HEK293 (cell line): ENCODE results near the gene C6orf136.

Source experiments
- BCL11B ChIP-seq: fragments of 450-650 bp; formaldehyde crosslinking; IDR thresholded peaks from 2 replicates; pipeline ENCODE4 v1.5.1; 2016; ENCODE audit warnings: low read depth, missing biosample characterization, missing genetic modification characterization
- FEZF1 ChIP-seq: fragments of 450-650 bp; formaldehyde crosslinking; IDR thresholded peaks from 2 replicates; pipeline ENCODE4 v1.5.1; 2016; ENCODE audit warnings: missing biosample characterization, missing genetic modification characterization
- GLI2 ChIP-seq: fragments of 450-650 bp; formaldehyde crosslinking; IDR thresholded peaks from 2 replicates; pipeline ENCODE4; 2017; ENCODE audit warnings: missing biosample characterization, missing genetic modification characterization, low read depth, borderline replicate concordance
- HOXA7 ChIP-seq: sonication (generic); formaldehyde crosslinking; IDR thresholded peaks from 2 replicates; pipeline ENCODE4 v1.8.1; 2022; ENCODE audit warnings: missing genetic modification reagents, borderline replicate concordance
- KLF16 ChIP-seq: fragments of 450-650 bp; formaldehyde crosslinking; IDR thresholded peaks from 2 replicates; pipeline ENCODE4 v1.5.1; 2017; ENCODE audit warnings: missing biosample characterization, missing genetic modification characterization
- RBAK ChIP-seq: fragments of 450-650 bp; formaldehyde crosslinking; IDR thresholded peaks from 2 replicates; pipeline ENCODE4 v1.5.1; 2016; ENCODE audit warnings: missing biosample characterization, missing genetic modification characterization
- SP3 ChIP-seq: fragments of 450-650 bp; formaldehyde crosslinking; IDR thresholded peaks from 2 replicates; pipeline ENCODE4 v1.5.1; 2016; ENCODE audit warnings: missing biosample characterization, missing genetic modification characterization
- WT1 ChIP-seq: fragments of 450-650 bp; formaldehyde crosslinking; IDR thresholded peaks from 2 replicates; pipeline ENCODE4 v1.5.1; 2016; ENCODE audit warnings: missing biosample characterization, missing genetic modification characterization
- ZBTB20 ChIP-seq: fragments of 450-650 bp; formaldehyde crosslinking; IDR thresholded peaks from 2 replicates; pipeline ENCODE4 v1.5.1; 2016; ENCODE audit warnings: missing biosample characterization, missing genetic modification characterization
- ZBTB48 ChIP-seq: fragments of 450-650 bp; formaldehyde crosslinking; IDR thresholded peaks from 2 replicates; pipeline ENCODE4 v1.5.1; 2016; ENCODE audit warnings: missing biosample characterization, missing genetic modification characterization
- ZNF121 ChIP-seq: fragments of 450-650 bp; formaldehyde crosslinking; IDR thresholded peaks from 2 replicates; pipeline ENCODE4 v1.5.1; 2016; ENCODE audit warnings: missing biosample characterization, missing genetic modification characterization
- ZNF138 ChIP-seq: fragments of 450-650 bp; formaldehyde crosslinking; IDR thresholded peaks from 2 replicates; pipeline ENCODE4 v1.5.1; 2016; ENCODE audit warnings: missing biosample characterization, missing genetic modification characterization, borderline replicate concordance
- ZNF140 ChIP-seq: fragments of 450-650 bp; formaldehyde crosslinking; IDR thresholded peaks from 2 replicates; pipeline ENCODE4 v1.5.1; 2016; ENCODE audit warnings: missing biosample characterization, missing genetic modification characterization
- ZNF157 ChIP-seq: fragments of 450-650 bp; formaldehyde crosslinking; IDR thresholded peaks from 2 replicates; pipeline ENCODE4 v1.5.1; 2016; ENCODE audit warnings: missing biosample characterization, missing genetic modification characterization
- ZNF19 ChIP-seq: fragments of 450-650 bp; formaldehyde crosslinking; IDR thresholded peaks from 2 replicates; pipeline ENCODE4; 2016; ENCODE audit warnings: missing biosample characterization, missing genetic modification characterization, low read depth
- ZNF2 ChIP-seq: fragments of 450-650 bp; formaldehyde crosslinking; IDR thresholded peaks from 2 replicates; pipeline ENCODE4 v1.5.1; 2016; ENCODE audit warnings: missing biosample characterization, missing genetic modification characterization
- ZNF341 ChIP-seq: fragments of 450-650 bp; formaldehyde crosslinking; IDR thresholded peaks from 2 replicates; pipeline ENCODE4; 2016; ENCODE audit warnings: low read depth, missing biosample characterization, missing genetic modification characterization
- ZNF48 ChIP-seq: fragments of 450-650 bp; formaldehyde crosslinking; IDR thresholded peaks from 2 replicates; pipeline ENCODE4 v1.5.1; 2016; ENCODE audit warnings: missing biosample characterization, missing genetic modification characterization
- ZNF529 ChIP-seq: fragments of 450-650 bp; formaldehyde crosslinking; IDR thresholded peaks from 2 replicates; pipeline ENCODE4 v1.5.1; 2017; ENCODE audit warnings: missing genetic modification characterization, missing biosample characterization; ENCODE audit not compliant: insufficient replicate concordance
- ZNF558 ChIP-seq: fragments of 450-650 bp; formaldehyde crosslinking; IDR thresholded peaks from 2 replicates; pipeline ENCODE4 v1.5.1; 2016; ENCODE audit warnings: missing biosample characterization, missing genetic modification characterization
- ZNF571 ChIP-seq: fragments of 450-650 bp; formaldehyde crosslinking; IDR thresholded peaks from 2 replicates; pipeline ENCODE4 v1.5.0; 2017; ENCODE audit warnings: missing biosample characterization, missing genetic modification characterization
- ZNF585B ChIP-seq: fragments of 450-650 bp; formaldehyde crosslinking; IDR thresholded peaks from 2 replicates; pipeline ENCODE4 v1.5.1; 2016; ENCODE audit warnings: missing biosample characterization, missing genetic modification characterization
- ZNF621 ChIP-seq: fragments of 450-650 bp; formaldehyde crosslinking; IDR thresholded peaks from 2 replicates; pipeline ENCODE4 v1.5.1; 2017; ENCODE audit warnings: missing biosample characterization, missing genetic modification characterization
- ZNF658 ChIP-seq: fragments of 450-650 bp; formaldehyde crosslinking; IDR thresholded peaks from 2 replicates; pipeline ENCODE4; 2016; ENCODE audit warnings: missing biosample characterization, missing genetic modification characterization
- TF ChIP-seq, protein P1 (sequence below): fragments of 450-650 bp; formaldehyde crosslinking; IDR thresholded peaks from 2 replicates; pipeline ENCODE4 v1.5.1; 2016; ENCODE audit warnings: missing biosample characterization, missing genetic modification characterization, borderline replicate concordance
- TF ChIP-seq, protein P2 (sequence below): fragments of 450-650 bp; formaldehyde crosslinking; IDR thresholded peaks from 2 replicates; pipeline ENCODE4 v1.5.1; 2017; ENCODE audit warnings: missing biosample characterization, missing genetic modification characterization
- TF ChIP-seq, protein P3 (sequence below): fragments of 450-650 bp; formaldehyde crosslinking; IDR thresholded peaks from 2 replicates; pipeline ENCODE4 v1.5.1; 2017; ENCODE audit warnings: missing biosample characterization, missing genetic modification characterization
- TF ChIP-seq, protein P4 (sequence below): fragments of 450-650 bp; formaldehyde crosslinking; conservative IDR thresholded peaks from 2 replicates; pipeline ENCODE4 v1.5.1; 2016; ENCODE audit warnings: low read depth, missing biosample characterization, missing genetic modification characterization

The C6orf136 gene

DNA sequence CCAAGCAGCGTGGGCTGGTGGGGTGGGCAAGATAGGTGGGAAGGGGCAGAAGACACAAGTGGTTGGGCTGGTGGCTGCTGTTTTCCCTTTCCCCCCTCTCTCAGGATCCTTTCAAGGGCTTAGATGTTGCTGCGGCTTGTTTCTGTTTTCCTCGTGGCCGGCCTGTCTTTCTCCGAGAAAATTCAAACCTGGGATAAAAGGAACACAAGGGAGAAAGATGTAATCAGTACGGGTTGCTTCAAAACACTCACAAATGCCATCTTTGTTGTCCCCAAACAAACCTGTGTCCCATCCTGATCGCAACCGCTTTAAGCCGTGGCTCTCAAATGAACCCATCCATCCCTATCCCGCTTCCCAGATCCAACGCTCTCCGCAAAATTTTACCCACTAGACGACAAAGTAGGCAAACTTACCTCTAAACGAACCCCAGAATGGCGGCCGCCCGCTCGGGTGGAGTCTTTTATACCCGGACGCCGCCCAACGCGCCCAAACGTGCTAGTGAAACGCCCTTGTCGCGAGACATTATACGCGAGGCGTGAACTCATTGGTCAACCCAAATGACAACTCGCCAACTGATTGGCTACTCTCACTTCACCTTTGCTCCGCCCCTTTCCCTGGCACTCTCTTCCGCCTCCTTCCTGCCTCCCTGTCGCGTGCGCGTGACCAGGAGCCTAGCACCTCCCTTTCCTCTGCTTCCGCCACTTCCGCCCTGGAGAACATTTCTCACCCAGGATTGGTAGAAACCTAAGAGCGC lies 29.9 kb upstream of the C6orf136 start, which contains the start of gene PPP1R10 (continued):
- TF ChIP-seq, protein P1, sequence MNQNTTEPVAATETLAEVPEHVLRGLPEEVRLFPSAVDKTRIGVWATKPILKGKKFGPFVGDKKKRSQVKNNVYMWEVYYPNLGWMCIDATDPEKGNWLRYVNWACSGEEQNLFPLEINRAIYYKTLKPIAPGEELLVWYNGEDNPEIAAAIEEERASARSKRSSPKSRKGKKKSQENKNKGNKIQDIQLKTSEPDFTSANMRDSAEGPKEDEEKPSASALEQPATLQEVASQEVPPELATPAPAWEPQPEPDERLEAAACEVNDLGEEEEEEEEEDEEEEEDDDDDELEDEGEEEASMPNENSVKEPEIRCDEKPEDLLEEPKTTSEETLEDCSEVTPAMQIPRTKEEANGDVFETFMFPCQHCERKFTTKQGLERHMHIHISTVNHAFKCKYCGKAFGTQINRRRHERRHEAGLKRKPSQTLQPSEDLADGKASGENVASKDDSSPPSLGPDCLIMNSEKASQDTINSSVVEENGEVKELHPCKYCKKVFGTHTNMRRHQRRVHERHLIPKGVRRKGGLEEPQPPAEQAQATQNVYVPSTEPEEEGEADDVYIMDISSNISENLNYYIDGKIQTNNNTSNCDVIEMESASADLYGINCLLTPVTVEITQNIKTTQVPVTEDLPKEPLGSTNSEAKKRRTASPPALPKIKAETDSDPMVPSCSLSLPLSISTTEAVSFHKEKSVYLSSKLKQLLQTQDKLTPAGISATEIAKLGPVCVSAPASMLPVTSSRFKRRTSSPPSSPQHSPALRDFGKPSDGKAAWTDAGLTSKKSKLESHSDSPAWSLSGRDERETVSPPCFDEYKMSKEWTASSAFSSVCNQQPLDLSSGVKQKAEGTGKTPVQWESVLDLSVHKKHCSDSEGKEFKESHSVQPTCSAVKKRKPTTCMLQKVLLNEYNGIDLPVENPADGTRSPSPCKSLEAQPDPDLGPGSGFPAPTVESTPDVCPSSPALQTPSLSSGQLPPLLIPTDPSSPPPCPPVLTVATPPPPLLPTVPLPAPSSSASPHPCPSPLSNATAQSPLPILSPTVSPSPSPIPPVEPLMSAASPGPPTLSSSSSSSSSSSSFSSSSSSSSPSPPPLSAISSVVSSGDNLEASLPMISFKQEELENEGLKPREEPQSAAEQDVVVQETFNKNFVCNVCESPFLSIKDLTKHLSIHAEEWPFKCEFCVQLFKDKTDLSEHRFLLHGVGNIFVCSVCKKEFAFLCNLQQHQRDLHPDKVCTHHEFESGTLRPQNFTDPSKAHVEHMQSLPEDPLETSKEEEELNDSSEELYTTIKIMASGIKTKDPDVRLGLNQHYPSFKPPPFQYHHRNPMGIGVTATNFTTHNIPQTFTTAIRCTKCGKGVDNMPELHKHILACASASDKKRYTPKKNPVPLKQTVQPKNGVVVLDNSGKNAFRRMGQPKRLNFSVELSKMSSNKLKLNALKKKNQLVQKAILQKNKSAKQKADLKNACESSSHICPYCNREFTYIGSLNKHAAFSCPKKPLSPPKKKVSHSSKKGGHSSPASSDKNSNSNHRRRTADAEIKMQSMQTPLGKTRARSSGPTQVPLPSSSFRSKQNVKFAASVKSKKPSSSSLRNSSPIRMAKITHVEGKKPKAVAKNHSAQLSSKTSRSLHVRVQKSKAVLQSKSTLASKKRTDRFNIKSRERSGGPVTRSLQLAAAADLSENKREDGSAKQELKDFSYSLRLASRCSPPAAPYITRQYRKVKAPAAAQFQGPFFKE, result no peak
- TF ChIP-seq ZNF529 (tag by site-specific recombination) (no peak), BCL11B (tag by site-specific recombination) (no peak), ZNF157 (tag by site-specific recombination) (no peak), ZNF621 (tag by site-specific recombination) (no peak), FEZF1 (no peak), ZNF140 (tag by site-specific recombination) (no peak), WT1 (tag by site-specific recombination) (peak; percentile 92), ZNF658 (no peak), ZNF571 (tag by site-specific recombination) (no peak), ZNF121 (tag by site-specific recombination) (0 out of 2 replicates have a peak, but pooled peaks have one; percentile 23), ZNF341 (tag by site-specific recombination) (peak; percentile 77; the same call in 1 of the 2 replicates), KLF16 (tag by site-specific recombination) (peak; percentile 91), GLI2 (tag by site-specific recombination) (no peak), ZBTB48 (tag by site-specific recombination) (peak; percentile 31; the same call in 1 of the 2 replicates), ZNF2 (tag by site-specific recombination) (peak; percentile 90), ZNF558 (tag by site-specific recombination) (peak; percentile 74), SP3 (peak; percentile 98), ZBTB20 (no peak), ZNF585B (no peak), RBAK (tag by site-specific recombination) (no peak), ZNF48 (no peak), ZNF138 (no peak), ZNF19 (tag by site-specific recombination) (no peak), HOXA7 (CRISPR knock-in tag) (no peak)
- TF ChIP-seq, protein P2, sequence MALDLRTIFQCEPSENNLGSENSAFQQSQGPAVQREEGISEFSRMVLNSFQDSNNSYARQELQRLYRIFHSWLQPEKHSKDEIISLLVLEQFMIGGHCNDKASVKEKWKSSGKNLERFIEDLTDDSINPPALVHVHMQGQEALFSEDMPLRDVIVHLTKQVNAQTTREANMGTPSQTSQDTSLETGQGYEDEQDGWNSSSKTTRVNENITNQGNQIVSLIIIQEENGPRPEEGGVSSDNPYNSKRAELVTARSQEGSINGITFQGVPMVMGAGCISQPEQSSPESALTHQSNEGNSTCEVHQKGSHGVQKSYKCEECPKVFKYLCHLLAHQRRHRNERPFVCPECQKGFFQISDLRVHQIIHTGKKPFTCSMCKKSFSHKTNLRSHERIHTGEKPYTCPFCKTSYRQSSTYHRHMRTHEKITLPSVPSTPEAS (tag by site-specific recombination), result no peak
- TF ChIP-seq, protein P3, sequence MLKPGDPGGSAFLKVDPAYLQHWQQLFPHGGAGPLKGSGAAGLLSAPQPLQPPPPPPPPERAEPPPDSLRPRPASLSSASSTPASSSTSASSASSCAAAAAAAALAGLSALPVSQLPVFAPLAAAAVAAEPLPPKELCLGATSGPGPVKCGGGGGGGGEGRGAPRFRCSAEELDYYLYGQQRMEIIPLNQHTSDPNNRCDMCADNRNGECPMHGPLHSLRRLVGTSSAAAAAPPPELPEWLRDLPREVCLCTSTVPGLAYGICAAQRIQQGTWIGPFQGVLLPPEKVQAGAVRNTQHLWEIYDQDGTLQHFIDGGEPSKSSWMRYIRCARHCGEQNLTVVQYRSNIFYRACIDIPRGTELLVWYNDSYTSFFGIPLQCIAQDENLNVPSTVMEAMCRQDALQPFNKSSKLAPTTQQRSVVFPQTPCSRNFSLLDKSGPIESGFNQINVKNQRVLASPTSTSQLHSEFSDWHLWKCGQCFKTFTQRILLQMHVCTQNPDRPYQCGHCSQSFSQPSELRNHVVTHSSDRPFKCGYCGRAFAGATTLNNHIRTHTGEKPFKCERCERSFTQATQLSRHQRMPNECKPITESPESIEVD (tag by site-specific recombination), result no peak
- TF ChIP-seq, protein P4, sequence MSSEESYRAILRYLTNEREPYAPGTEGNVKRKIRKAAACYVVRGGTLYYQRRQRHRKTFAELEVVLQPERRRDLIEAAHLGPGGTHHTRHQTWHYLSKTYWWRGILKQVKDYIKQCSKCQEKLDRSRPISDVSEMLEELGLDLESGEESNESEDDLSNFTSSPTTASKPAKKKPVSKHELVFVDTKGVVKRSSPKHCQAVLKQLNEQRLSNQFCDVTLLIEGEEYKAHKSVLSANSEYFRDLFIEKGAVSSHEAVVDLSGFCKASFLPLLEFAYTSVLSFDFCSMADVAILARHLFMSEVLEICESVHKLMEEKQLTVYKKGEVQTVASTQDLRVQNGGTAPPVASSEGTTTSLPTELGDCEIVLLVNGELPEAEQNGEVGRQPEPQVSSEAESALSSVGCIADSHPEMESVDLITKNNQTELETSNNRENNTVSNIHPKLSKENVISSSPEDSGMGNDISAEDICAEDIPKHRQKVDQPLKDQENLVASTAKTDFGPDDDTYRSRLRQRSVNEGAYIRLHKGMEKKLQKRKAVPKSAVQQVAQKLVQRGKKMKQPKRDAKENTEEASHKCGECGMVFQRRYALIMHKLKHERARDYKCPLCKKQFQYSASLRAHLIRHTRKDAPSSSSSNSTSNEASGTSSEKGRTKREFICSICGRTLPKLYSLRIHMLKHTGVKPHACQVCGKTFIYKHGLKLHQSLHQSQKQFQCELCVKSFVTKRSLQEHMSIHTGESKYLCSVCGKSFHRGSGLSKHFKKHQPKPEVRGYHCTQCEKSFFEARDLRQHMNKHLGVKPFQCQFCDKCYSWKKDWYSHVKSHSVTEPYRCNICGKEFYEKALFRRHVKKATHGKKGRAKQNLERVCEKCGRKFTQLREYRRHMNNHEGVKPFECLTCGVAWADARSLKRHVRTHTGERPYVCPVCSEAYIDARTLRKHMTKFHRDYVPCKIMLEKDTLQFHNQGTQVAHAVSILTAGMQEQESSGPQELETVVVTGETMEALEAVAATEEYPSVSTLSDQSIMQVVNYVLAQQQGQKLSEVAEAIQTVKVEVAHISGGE (tag by site-specific recombination), result peak; percentile 86
